ENCODE results near the gene CCDC91. TPM values are rescaled to one million over a fixed set of nuclear protein-coding genes. Genes with fewer than 3 reads are reported as not detected.

CCDC91 gene
- polyA plus RNA-seq, 3 donors, result 6.3 to 18.1 (median 15.6) TPM

DNA sequence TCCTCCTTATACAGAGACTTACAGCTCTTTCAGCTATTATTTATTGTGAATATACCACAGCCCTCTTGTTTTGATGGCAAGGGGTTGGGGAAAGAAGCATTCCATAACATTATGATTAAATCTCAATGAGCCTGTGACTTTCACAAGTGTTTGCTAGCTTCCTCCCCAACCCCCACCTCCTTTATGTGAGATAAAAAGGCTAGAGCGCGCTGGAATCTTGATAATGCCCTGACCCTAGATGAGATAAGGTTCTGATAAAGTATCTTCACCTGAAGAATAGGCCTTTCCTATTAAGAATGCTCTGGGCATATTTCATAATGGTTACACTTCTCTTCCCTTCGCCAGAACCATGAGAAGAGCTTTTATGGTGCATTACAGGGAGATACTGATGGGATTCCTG lies 236.8 kb downstream of the CCDC91 start:
- no peaks in the 10 kb centered on the region for H3K27me3 ChIP-seq (ENCODE audit: control insufficient read depth in 2 of 2, insufficient read depth in 2 of 2, low read length in 2 of 2)

DNA sequence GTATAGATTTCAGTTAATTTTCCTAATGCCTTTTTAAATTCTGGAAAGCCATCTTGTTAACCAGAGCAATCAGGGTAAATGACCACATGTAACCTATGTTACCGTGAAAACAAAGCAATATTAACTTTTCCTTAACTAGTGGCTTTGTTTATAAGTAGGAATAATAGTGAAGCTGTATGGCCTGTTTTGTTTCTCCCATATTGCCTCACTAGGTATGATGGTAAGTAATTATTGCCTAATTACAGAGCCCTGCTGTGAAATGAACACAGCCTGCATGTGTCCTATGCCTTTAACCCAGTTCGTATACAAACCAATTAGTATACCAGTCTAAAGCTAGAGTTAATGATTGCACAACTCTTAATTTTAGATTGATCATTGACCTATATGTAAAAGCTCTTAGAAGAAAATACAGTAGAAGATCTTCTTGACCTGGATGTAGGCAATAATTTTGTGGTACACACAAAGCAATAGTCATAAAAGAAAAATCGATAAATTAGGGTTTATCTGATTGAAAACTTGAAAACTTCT lies 249.9 kb downstream of the CCDC91 start:
- Mint-ChIP-seq H3K27ac (no peak overlapping the region), H3K9me3 (peaks cover 0 to 2% (median 0%) of the 10 kb centered on the region in 7 donors), H3K4me3 (no peak overlapping the region), H3K27me3 (ENCODE audit: low read depth in 3 of 3) (no peaks in the 10 kb centered on the region), H3K4me1 (no peaks in the 10 kb centered on the region), H3K36me3 (peaks cover 3 to 4% of the 10 kb centered on the region in 2 donors)
- intact Hi-C loops (cut with micrococcal nuclease), result no loop called here
- Histone ChIP-seq H3K27ac (ENCODE audit: low read depth in 1 of 2, low read length in 2 of 2) (no peak overlapping the region), H3K4me2 (replicated peaks; ENCODE audit: extremely low read depth, low read length, poor library complexity, severe bottlenecking) (no peak overlapping the region), H2AFZ (ENCODE audit: insufficient read depth, low read depth, low read length, poor library complexity, severe bottlenecking) (no peak overlapping the region), H4K20me1 (ENCODE audit: insufficient read depth, low read length) (no peaks in the 10 kb centered on the region), H3K36me3 (replicated peaks in 1 of 2; ENCODE audit: control insufficient read depth in 1 of 2, insufficient read depth in 2 of 2, low read length in 2 of 2) (no peaks in the 10 kb centered on the region), H3K9ac (ENCODE audit: insufficient read depth, low read length, poor library complexity, severe bottlenecking) (no peak overlapping the region), H3K4me3 (replicated peaks in 1 of 3; ENCODE audit: low read depth in 2 of 3, low read length in 3 of 3) (no peak overlapping the region), H3K4me1 (ENCODE audit: control insufficient read depth in 1 of 2, insufficient read depth in 2 of 2, low read length in 2 of 2) (no peaks in the 10 kb centered on the region), H3K27me3 (ENCODE audit: control insufficient read depth in 2 of 2, insufficient read depth in 2 of 2, low read length in 2 of 2) (no peaks in the 10 kb centered on the region), H3K9me3 (replicated peaks in 1 of 2; ENCODE audit: control insufficient read depth in 1 of 2, insufficient read depth in 1 of 2, low read length in 2 of 2) (no peaks in the 10 kb centered on the region), H3K79me2 (ENCODE audit: insufficient read depth, low read length) (no peaks in the 10 kb centered on the region)
- DNase-seq, result no peak
- WGBS (ENCODE audit: insufficient coverage), result no CpG with 5 or more reads among the region's 3 CpGs
- TF ChIP-seq, protein P1, sequence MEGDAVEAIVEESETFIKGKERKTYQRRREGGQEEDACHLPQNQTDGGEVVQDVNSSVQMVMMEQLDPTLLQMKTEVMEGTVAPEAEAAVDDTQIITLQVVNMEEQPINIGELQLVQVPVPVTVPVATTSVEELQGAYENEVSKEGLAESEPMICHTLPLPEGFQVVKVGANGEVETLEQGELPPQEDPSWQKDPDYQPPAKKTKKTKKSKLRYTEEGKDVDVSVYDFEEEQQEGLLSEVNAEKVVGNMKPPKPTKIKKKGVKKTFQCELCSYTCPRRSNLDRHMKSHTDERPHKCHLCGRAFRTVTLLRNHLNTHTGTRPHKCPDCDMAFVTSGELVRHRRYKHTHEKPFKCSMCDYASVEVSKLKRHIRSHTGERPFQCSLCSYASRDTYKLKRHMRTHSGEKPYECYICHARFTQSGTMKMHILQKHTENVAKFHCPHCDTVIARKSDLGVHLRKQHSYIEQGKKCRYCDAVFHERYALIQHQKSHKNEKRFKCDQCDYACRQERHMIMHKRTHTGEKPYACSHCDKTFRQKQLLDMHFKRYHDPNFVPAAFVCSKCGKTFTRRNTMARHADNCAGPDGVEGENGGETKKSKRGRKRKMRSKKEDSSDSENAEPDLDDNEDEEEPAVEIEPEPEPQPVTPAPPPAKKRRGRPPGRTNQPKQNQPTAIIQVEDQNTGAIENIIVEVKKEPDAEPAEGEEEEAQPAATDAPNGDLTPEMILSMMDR (IDR thresholded peaks at IDR 0.05), result no peak

More for the DNA sequence above, 236.8 kb downstream of the CCDC91 start:
- H3K36me3 Mint-ChIP-seq, result peaks cover 0 to 7% of the 10 kb centered on the region in 2 donors
- no peaks in the 10 kb centered on the region for H3K36me3 ChIP-seq (replicated peaks in 1 of 2; ENCODE audit: control insufficient read depth in 1 of 2, insufficient read depth in 2 of 2, low read length in 2 of 2)
- H3K79me2 ChIP-seq (ENCODE audit: insufficient read depth, low read length), result no peaks in the 10 kb centered on the region
- H3K4me1 ChIP-seq (ENCODE audit: control insufficient read depth in 1 of 2, insufficient read depth in 2 of 2, low read length in 2 of 2), result no peaks in the 10 kb centered on the region
- H3K27ac ChIP-seq (ENCODE audit: low read depth in 1 of 2, low read length in 2 of 2), result no peak overlapping the region
- WGBS (ENCODE audit: insufficient coverage), result no CpG with 5 or more reads among the region's 3 CpGs
- TF ChIP-seq, protein P1 (IDR thresholded peaks at IDR 0.05), result no peak
- no peak overlapping the region for H3K9ac ChIP-seq (ENCODE audit: insufficient read depth, low read length, poor library complexity, severe bottlenecking)
- intact Hi-C loops (cut with micrococcal nuclease), result no loop called here
- H3K4me3 Mint-ChIP-seq, result no peak overlapping the region
- no peaks in the 10 kb centered on the region for H4K20me1 ChIP-seq (ENCODE audit: insufficient read depth, low read length)
- DNase-seq, result no peak
- H3K27me3 Mint-ChIP-seq (ENCODE audit: low read depth in 3 of 3), result no peaks in the 10 kb centered on the region
- no peak overlapping the region for H3K27ac Mint-ChIP-seq
- no peaks in the 10 kb centered on the region for H3K9me3 ChIP-seq (replicated peaks in 1 of 2; ENCODE audit: control insufficient read depth in 1 of 2, insufficient read depth in 1 of 2, low read length in 2 of 2)
- no peak overlapping the region for H2AFZ ChIP-seq (ENCODE audit: insufficient read depth, low read depth, low read length, poor library complexity, severe bottlenecking)
- H3K4me3 ChIP-seq (replicated peaks in 1 of 3; ENCODE audit: low read depth in 2 of 3, low read length in 3 of 3), result no peak overlapping the region
- no peaks in the 10 kb centered on the region for H3K4me1 Mint-ChIP-seq
- peaks cover 0 to 2% (median 0%) of the 10 kb centered on the region in 7 donors for H3K9me3 Mint-ChIP-seq
- H3K4me2 ChIP-seq (replicated peaks; ENCODE audit: extremely low read depth, low read length, poor library complexity, severe bottlenecking), result no peak overlapping the region

All from CD14-positive monocyte (primary cell).